Esophagus (tissue), 2 donors: ENCODE measurements around the gene LSR. TPM values are rescaled to one million over a fixed set of nuclear protein-coding genes. Genes with fewer than 3 reads are reported as not detected.

Experiments
- H3K27ac ChIP-seq, 2 donors: one replicate each; pipeline ENCODE4 v1.5.1; 2013; ENCODE audit warnings: low read depth in 2 of 2, mild to moderate bottlenecking in 2 of 2, inconsistent platforms in 1 of 2, low read length in 1 of 2, moderate library complexity in 1 of 2
- H3K27me3 ChIP-seq, 2 donors: one replicate each; pipeline ENCODE4 v1.6.1; 2013; ENCODE audit warnings: low read length in 2 of 2, control low read depth in 1 of 2, mild to moderate bottlenecking in 1 of 2; ENCODE audit not compliant: insufficient read depth in 2 of 2, control insufficient read depth in 1 of 2
- H3K36me3 ChIP-seq, 2 donors: one replicate each; pipeline ENCODE4 v1.6.1; 2013; ENCODE audit warnings: low read length in 1 of 2; ENCODE audit not compliant: control insufficient read depth in 2 of 2, insufficient read depth in 2 of 2
- H3K4me1 ChIP-seq, 2 donors: one replicate each; pipeline ENCODE4 v1.6.1; 2013; ENCODE audit warnings: low read length in 1 of 2; ENCODE audit not compliant: control insufficient read depth in 2 of 2, insufficient read depth in 2 of 2
- H3K4me3 ChIP-seq, 2 donors: one replicate each; pipeline ENCODE4 v1.5.1; 2013; ENCODE audit warnings: low read length in 2 of 2, mild to moderate bottlenecking in 2 of 2, low read depth in 1 of 2, moderate library complexity in 1 of 2
- H3K9me3 ChIP-seq, 2 donors: one replicate each; pipeline ENCODE4 v1.6.1; 2013; ENCODE audit warnings: mild to moderate bottlenecking in 2 of 2, low read depth in 1 of 2, low read length in 1 of 2, moderate library complexity in 1 of 2; ENCODE audit not compliant: control insufficient read depth in 2 of 2, insufficient read depth in 1 of 2
- WGBS, 2 donors: extraction: QIAGEN DNeasy Blood & Tissue Kit; methylation state at CpG; one replicate each; pipeline ENCODE4 v1.1.7; 2013; 5-methylcytosine and 5-hydroxymethylcytosine counted together
- polyA plus RNA-seq, 2 donors: library from polyadenylated mRNA; stranded (reverse); fragments of 200-250 nt; gene quantifications; one replicate each; pipeline ENCODE4 v1.2.3, GENCODE V29; 2013
- donor health status: healthy with polysubstance abuse.
- donor health status: Bipolar disorder and iron deficiency.

The LSR gene
- polyA plus RNA-seq, 2 donors: 39.0 to 63.5 TPM

DNA sequence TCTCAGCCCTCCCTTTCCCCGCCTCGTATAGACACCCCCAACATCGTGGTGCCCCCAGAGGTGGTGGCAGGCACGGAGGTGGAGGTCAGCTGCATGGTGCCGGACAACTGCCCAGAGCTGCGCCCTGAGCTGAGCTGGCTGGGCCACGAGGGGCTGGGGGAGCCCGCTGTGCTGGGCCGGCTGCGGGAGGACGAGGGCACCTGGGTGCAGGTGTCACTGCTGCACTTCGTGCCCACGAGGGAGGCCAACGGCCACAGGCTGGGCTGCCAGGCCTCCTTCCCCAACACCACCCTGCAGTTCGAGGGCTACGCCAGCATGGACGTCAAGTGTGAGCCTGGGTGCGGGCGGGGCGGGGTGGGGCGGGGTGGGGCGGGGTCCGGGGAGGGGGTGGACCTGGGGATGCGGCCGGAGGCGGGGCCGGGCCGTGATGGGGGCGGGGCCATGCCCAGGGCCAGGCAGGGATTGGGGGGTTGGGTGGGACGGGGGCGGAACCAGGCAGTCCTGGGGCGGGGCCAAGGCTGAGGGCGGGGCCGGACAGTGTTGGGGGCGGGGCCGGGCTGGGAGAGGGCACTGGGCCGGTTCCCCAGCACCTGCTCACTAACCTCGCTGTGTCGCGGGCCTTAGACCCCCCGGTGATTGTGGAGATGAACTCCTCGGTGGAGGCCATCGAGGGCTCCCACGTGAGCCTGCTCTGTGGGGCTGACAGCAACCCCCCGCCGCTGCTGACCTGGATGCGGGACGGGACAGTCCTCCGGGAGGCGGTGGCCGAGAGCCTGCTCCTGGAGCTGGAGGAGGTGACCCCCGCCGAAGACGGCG is 50.9 kb downstream of the LSR start:
- Histone ChIP-seq H3K4me1 (no peaks in the 10 kb centered on the region), H3K4me3 (no peak overlapping the region), H3K36me3 (no peaks in the 10 kb centered on the region), H3K9me3 (no peaks in the 10 kb centered on the region), H3K27ac (no peak overlapping the region), H3K27me3 (no peaks in the 10 kb centered on the region)
- 56 to 57% methylated on average over 27 to 55 of the region's 55 CpGs for WGBS, 2 donors

- WGBS, 2 donors: 83 to 89% methylated on average over 7 to 10 of the region's 10 CpGs
- H3K4me3 ChIP-seq: no peak overlapping the region
- no peaks in the 10 kb centered on the region for H3K36me3 ChIP-seq
- H3K27me3 ChIP-seq: no peaks in the 10 kb centered on the region
- no peaks in the 10 kb centered on the region for H3K9me3 ChIP-seq
- no peaks in the 10 kb centered on the region for H3K4me1 ChIP-seq
- H3K27ac ChIP-seq: no peak overlapping the region
These were observed 51.5 kb downstream of the LSR start for GRCh38 chr19:35300339-35300649.

DNA sequence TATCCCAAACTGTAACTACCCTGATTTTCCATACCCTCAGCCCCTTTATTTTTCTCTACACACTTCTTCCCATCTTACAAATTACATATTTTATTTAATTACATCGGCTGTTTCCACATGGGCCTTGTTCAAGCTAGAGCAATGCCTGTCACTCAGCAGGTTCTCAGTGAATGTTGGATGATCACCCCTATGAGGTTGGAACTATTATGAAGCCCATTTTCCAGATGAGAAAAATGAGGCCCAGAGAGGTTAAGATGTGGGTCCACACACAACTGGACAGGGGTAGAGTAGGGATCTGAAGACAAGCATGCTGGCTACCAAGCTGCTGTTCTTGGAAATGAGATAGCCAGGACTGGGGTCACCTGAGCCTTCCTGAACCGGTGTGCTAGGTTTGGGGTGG is 53.2 kb downstream of the LSR start:
- H3K4me1 ChIP-seq: no peaks in the 10 kb centered on the region
- no peaks in the 10 kb centered on the region for H3K9me3 ChIP-seq

DNA sequence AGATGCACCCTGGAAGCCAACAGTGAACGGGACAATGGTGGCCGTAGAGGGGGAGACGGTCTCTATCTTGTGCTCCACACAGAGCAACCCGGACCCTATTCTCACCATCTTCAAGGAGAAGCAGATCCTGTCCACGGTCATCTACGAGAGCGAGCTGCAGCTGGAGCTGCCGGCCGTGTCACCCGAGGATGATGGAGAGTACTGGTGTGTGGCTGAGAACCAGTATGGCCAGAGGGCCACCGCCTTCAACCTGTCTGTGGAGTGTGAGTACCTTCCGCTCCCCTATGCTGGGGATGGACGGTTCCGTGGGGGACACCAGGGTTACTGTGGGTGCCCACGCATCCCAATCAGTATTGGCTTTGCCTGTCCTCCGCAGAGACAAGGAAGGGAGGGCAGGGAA is 53.6 kb downstream of the LSR start:
- Histone ChIP-seq H3K4me3 (no peak overlapping the region), H3K9me3 (no peaks in the 10 kb centered on the region), H3K4me1 (no peaks in the 10 kb centered on the region), H3K27ac (no peak overlapping the region), H3K27me3 (no peaks in the 10 kb centered on the region), H3K36me3 (no peaks in the 10 kb centered on the region)
- 81 to 86% methylated on average over 16 of the region's 16 CpGs for WGBS, 2 donors

More for the DNA sequence above, 53.2 kb downstream of the LSR start:
- no peaks in the 10 kb centered on the region for H3K27me3 ChIP-seq
- 90 to 98% methylated on average over 2 of the region's 2 CpGs for WGBS, 2 donors
- no peak overlapping the region for H3K27ac ChIP-seq
- H3K36me3 ChIP-seq: no peaks in the 10 kb centered on the region
- H3K4me3 ChIP-seq: no peak overlapping the region

DNA sequence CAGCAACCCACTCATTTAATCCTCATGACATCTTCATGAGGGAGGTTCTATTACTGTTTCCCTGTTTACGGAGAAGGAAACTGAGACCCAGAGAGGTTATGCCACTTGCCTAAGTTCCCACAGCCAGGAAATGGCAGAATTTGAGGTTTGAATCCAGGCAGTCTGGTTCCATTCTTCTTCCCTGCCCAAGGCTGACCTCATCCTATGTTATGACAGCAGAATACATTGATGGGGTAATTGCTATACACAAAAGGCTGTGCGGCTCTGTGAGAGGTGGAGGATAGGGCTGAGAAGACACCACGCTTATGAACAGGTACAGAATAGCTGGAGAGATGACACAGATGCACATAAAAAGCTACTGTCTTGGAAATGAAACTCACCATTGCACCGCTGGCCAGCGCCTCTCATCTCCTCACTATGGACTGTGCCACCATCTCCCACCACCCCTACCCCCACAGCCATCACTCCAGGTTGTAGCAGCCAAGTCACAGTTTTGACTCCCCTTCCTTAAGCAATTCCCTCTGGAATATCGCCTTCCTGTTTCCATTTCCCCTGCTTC is 54.6 kb downstream of the LSR start:
- Histone ChIP-seq H3K4me3 (no peak overlapping the region), H3K4me1 (no peaks in the 10 kb centered on the region), H3K9me3 (no peaks in the 10 kb centered on the region), H3K27me3 (no peaks in the 10 kb centered on the region), H3K36me3 (no peaks in the 10 kb centered on the region), H3K27ac (no peak overlapping the region)
- 73 to 88% methylated on average over 6 of the region's 6 CpGs for WGBS, 2 donors

DNA sequence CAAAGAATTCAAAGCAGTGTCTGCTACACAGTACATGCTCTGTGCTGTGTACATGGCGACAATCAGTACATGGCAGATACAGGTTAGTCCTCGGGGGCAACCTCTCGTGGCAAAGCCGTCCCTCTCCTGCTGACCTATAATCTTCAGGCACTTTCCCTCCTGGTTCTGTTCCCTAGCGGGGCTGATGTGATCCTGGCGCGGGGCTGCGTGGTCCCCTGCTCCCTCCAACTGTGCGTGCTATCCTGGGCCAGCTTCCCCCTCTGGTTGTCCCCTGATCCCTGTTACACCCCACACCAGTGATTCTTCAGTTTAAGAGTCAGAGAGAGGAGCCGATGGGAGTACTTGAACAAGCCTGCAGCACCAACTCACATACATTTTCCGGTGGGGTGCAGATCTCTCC is 55.2 kb downstream of the LSR start:
- H3K4me3 ChIP-seq: no peak overlapping the region
- H3K4me1 ChIP-seq: no peaks in the 10 kb centered on the region
- H3K36me3 ChIP-seq: no peaks in the 10 kb centered on the region
- WGBS, 2 donors: 81 to 82% methylated on average over 11 of the region's 11 CpGs
- H3K9me3 ChIP-seq: no peaks in the 10 kb centered on the region
- no peak overlapping the region for H3K27ac ChIP-seq
- H3K27me3 ChIP-seq: no peaks in the 10 kb centered on the region

DNA sequence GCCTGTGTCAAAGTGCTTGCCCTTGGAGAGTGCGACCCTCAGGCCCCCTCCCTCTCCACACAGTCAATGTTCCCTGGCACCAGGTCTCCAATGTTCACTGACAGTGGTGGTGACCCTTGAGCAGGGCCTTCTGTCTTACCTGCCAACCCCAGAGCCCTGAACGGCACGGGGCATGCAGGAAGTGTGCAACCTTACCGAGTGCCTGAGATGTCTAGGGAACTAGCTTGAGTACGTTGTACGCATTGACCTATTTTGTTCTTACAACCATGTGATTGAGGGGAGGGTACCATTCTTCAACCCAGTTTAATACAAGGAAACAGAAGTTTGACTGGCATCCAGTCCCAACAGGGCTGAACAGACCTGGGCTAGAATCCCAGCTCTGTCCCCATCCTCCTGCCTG is 56.4 kb downstream of the LSR start:
- no peak overlapping the region for H3K27ac ChIP-seq
- WGBS, 2 donors: 81 to 84% methylated on average over 6 of the region's 6 CpGs
- H3K9me3 ChIP-seq: no peaks in the 10 kb centered on the region
- no peaks in the 10 kb centered on the region for H3K27me3 ChIP-seq
- no peaks in the 10 kb centered on the region for H3K36me3 ChIP-seq
- H3K4me3 ChIP-seq: no peak overlapping the region
- no peaks in the 10 kb centered on the region for H3K4me1 ChIP-seq

GRCh38 chr19:35306473-35307246 is 57.9 kb downstream of the LSR start:
- Histone ChIP-seq H3K4me1 (no peaks in the 10 kb centered on the region), H3K27me3 (no peaks in the 10 kb centered on the region), H3K9me3 (no peaks in the 10 kb centered on the region), H3K27ac (no peak overlapping the region), H3K36me3 (no peaks in the 10 kb centered on the region), H3K4me3 (no peak overlapping the region)
- 66 to 80% methylated on average over 20 of the region's 20 CpGs for WGBS, 2 donors

DNA sequence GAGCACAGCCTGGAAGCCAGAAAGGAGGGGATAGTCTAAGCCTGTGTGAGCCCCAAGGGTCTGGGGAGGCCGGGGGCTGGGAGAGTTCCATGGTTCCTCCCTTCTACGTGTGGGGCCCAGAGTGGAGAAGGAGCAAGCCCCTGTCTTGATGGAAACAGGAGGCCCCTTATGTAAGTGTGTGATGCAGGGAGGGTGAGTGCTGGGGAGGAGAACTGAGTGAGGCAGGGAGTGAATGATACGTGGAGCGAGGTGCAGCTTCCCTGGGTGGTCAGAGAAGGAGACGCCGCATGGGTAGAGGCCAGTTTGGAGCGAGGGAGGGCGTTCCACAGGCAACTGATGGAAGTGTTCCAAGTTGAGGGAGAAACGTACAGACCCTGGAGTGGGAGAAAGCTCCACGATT is 59.1 kb downstream of the LSR start:
- Histone ChIP-seq H3K27me3 (no peaks in the 10 kb centered on the region), H3K4me3 (no peak overlapping the region), H3K4me1 (no peaks in the 10 kb centered on the region), H3K27ac (no peak overlapping the region), H3K9me3 (no peaks in the 10 kb centered on the region), H3K36me3 (no peaks in the 10 kb centered on the region)
- 68 to 71% methylated on average over 10 of the region's 10 CpGs for WGBS, 2 donors
